HG02938 (cell line): ENCODE measurements around the gene KANK4.

Source experiments
- ATAC-seq: cut with Tn5 transposase; IDR thresholded peaks from one replicate; pipeline ENCODE4 v1.9.1; 2021; ENCODE audit warnings: mild to moderate bottlenecking, moderate library complexity; ENCODE audit not compliant: unreplicated experiment

KANK4 gene

DNA sequence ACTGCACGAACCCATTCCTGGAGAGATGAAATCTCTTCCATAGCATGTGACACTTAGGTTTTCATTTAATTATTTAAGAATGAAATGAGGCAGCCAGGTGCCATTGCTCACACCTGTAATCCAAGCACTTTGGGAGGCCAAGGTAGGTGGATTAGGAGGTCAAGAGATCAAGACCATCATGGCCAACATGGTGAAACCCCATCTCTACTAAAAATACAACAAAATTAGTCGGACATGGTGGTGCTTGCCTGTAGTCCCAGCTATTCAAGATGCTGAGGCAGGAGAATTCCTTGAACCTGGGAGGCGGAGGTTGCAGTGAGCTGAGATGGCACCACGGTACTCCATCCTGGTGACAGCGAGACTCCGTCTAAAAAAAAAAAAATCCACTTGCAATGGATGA is 106.8 kb downstream of the KANK4 start:
- no peak for ATAC-seq

DNA sequence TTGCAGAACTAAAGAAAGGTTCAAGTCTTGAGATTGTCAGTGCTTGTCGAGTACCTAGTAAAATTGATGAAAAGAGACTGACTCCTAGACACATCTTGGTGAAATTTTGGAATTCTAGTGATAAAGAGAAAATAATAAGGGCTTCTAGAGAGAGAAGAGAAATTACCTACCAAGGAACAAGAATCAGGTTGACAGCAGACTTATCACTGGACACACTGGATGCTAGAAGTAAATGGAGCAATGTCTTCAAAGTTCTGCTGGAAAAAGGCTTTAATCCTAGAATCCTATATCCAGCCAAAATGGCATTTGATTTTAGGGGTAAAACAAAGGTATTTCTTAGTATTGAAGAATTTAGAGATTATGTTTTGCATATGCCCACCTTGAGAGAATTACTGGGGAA is 108.3 kb downstream of the KANK4 start:
- ATAC-seq, result no peak

DNA sequence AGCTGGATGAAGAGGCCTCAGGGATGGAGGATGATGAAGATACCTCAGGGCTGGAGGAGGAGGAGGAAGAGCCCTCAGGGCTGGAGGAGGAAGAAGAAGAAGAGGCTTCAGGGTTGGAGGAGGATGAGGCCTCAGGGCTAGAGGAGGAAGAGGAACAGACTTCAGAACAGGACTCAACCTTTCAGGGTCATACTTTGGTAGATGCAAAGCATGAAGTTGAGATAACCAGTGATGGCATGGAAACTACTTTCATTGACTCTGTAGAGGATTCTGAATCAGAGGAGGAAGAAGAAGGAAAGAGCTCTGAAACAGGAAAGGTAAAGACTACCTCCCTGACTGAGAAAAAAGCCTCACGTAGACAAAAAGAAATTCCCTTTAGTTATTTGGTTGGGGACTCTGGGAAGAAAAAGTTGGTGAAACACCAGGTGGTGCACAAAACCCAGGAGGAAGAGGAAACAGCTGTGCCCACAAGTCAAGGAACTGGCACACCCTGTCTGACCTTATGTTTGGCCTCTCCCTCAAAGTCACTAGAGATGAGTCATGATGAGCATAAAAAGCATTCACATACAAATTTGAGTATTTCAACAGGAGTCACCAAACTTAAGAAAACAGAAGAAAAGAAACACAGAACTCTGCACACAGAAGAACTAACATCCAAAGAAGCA is 109.2 kb downstream of the KANK4 start:
- no peak for ATAC-seq

DNA sequence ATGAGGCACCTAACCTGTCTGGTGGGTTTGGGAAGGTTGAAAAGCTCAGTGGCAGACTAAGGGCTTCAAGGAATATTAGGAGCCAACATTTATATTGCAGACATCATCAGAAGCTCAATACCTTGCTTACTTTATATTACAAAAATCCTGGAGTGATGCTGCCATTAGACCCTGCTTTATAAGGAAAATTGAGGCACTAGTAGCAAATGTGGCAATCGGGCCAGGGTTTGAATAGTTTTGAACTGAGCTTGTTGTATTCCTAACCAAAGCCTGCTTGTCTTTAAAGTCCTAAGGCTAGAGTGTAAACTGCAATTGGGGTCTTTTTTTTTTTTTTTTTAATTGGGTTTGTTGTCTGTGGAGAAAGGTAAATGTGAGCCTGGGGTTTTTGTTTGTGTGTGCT is 110.3 kb downstream of the KANK4 start:
- no peak for ATAC-seq

DNA sequence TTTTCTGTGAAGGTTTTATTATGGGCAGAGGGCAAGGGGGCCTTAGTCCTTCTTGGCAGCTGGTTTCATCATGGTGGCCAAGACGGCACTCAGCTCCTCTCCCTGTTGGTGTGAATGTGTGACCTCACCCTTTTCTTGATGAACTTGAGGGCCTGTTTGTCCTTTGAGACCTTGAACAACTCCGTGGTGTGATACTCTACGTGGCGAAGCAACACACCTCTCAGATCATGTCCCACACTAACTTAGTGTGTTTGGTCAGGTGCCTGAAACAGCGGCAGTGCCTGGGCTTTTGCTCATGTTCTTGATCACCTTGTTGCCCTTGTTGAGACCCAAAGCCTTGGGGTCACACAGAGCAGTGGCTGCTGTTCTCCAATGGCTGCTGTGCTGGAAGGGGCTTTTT is 111.1 kb downstream of the KANK4 start:
- no peak for ATAC-seq

DNA sequence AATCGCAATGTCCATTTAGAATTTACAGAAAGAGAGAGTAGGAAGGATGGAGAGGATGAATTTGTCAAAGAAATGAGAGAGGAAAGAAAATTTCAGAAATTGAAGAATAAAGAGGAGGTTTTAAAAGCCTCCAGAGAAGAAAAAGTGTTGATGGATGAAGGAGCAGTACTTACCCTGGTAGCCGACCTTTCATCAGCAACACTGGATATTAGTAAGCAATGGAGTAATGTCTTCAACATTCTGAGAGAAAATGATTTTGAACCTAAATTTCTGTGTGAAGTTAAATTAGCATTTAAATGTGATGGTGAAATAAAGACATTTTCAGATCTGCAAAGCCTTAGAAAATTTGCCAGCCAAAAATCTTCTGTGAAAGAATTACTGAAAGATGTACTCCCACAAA is 112.0 kb downstream of the KANK4 start:
- ATAC-seq, result no peak

DNA sequence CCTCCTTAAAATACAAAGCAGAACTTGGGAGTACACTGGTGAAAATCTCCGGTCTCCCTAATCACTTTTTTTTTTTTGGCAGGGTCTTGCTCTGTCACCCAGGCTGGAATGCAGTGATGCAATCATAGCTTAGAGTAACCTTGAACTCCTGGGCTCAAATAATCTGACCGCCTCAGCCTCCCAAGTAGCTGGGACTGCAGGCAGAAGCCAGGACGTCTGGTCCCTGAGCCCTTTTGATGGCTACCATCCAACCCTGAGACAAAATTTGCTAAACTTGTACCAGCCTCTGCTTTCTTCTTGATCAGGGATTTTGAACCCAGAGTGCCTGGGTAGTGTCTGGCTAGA is 120.5 kb downstream of the KANK4 start:
- no peak for ATAC-seq

DNA sequence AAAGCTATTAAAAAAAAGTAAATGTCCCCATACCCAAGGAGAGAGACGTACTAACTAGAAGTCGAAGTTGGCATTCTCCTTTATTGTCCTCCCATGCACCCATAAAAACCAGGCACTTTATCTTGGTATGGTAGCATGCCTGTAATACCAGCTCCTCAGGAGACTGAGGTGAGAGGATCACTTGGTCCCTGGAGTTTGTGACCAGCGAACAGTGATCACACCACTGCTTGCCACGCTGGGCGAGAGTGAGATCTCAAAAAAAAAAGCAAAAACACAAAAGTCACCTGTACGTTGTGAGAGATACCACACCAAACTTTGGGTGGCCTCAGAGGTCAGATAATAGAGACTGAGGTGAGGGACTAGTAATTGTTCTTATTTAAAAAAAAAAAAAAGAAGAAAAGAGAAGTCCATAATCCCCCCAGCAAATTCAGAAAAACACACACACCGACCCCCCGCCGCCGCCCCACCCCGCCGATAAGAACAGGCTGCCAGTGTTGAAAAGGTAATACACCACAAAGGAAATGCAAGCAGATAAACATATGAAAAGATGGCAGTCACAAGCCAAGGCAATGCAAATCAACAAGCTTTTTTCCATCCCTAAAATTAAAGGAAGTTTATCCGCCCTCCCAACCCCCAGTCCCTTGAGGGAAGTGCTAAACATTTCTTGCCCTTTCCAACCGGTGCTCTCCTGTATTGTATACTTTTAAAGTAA is 121.0 kb downstream of the KANK4 start:
- ATAC-seq, result no peak

DNA sequence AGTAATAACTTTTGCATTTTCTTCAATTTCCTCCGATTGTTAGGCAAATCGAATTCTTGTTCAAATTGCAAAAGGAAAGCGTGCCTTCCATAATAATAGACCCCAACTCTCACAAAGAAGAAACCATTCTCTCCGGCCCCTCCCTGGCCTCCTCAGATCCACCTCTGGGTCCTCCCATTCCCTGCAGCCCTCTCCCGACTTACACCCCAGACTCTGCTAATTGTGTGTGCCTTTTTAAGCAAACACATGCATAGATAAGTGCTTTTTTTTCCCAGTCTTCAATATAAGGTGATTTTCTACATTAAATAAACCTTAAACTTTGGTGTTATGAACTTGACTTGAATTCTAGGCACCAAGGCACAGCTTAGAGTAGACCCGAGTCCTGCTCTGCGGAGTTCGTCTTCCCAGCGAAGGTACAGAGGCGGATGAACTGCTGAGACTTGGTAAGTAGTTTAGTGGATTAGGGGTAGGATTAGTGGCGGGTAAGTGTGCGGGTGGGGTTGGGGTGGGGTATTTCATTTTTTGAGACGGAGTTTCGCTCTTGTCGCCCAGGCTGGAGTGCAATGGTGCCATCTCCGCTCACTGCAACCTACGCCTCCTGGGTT is 123.0 kb downstream of the KANK4 start:
- ATAC-seq, result no peak

DNA sequence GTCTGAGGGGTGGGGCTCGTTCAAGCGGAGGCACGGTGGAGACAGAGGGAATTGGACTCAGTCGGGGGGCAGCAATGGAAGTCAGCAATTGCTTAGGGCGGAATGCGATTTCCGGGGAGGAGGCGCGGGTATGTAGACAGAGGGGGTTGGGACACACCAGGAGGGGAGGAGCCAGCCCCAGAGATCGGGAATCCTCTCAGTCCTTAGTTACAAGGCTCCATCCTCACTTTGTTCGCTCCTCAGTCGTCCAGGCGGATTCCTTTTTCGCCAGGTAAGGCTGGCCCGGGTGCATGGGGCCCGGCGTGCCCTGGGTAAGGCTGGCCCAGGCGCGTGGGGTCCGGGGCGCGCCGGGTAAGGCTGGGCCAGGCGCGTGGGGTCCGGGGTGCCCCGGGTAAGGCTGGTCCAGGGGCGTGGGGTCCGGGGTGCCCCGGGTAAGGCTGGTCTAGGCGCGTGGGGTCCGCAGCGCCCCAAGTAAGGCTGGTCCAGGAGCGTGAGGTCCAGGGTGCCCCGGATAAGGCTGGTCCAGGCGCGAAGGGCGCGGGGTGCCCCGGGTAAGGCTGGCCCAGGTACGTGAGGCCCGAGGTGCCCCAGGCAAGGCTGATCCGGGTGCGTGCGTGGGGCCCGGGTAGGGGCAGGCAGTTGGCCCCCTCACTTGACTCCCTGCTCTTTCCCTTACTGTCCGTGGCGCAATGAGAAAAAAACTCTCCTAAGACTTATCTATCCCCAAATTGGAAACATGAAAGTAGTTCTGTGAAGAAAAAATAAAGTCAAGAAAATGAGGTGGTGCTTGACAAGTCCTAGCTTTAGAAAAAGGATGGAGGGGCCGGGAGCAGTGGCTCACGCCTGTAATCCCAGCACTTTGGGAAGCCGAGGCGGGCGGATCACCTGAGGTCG is 124.3 kb downstream of the KANK4 start, which contains the start of gene L1TD1:
Gene L1TD1 (plus strand): TSS at position 199 of the 894 bp plus-strand sequence. CDS start 11,780 bp downstream, outside the sequence.
- no peak for ATAC-seq

DNA sequence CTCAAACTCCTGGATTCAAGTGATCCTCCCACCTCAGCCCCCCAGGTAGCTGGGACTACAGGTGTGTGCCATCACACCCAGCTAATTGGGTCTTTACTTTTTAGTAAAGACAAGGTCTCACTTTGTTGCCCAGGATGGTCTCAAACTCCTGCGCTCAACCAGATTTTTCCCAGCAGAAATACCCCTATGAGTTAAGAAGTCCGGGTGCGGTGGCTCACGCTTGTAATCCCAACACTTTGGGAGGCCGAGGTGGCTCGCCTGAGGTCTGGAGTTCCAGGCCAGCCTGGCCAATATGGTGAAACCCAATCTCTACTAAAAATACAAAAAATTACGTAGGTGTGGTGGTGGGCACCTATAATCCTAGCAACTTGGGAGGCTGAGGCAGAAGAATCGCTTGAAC is 131.1 kb downstream of the KANK4 start:
- ATAC-seq, result no peak

DNA sequence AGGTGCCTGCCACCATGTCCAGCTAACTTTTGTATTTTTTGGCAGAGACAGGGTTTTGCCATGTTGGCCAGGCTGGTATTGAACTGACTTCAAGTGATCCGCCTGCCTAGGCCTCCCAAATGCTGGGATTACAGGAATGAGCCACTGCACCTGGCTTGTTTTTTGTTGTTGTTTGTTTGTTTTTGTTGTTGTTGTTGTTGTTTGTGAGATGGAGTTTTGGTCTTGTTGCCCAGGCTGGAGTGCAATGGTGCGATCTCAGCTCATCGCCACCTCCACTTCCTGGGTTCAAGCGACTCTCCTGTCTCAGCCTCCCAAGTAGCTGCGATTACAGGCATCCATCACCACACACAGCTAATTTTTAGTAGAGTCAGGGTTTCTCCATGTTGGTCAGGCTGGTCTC is 131.7 kb downstream of the KANK4 start:
- no peak for ATAC-seq
